ENCODE results near the gene GSN.

GSN gene

DNA sequence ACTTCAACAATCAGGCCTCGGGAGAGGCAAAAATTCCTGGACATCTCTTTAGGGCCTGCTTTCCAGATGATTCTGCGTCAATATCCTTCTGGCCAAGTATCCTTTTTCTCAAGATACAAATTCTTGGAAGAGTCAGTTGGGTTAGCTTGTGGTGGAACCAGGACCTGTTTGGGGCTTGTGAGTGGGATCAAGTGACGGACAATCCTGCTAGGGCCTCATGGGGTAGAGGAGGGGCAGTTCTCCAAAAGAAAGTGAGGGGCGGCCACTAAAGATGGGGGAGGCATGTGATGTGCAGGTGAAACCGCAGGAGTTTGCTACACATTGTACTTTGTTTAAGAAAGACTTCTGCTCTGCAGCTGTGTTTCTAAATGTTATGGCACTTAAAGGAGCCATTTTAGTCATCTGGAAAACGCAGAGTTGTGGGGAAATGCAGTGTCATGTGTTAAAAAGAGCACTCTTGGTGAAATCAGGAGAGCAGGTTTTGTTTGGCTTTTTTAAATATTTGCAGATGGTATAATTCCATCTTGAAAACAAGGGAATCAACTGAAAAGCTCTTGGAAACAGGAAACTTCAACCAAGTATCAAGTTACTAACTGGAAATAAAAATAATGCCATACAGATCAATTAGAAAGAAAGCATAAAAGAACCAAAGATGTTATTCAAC, 27.4 kb upstream of the GSN start:
- no peaks in the 10 kb centered on the region for H3K36me3 ChIP-seq (ENCODE audit: insufficient read depth)
- no peak overlapping the region for H3K4me2 ChIP-seq
- no peak overlapping the region for H3K9ac ChIP-seq
- H3K27ac ChIP-seq, result no peak overlapping the region
- H4K20me1 ChIP-seq (ENCODE audit: insufficient read depth), result no peaks in the 10 kb centered on the region
- no peaks in the 10 kb centered on the region for H3K79me2 ChIP-seq (ENCODE audit: insufficient read depth, low read depth)
- H2AFZ ChIP-seq (ENCODE audit: low read depth), result no peak overlapping the region
- no peaks in the 10 kb centered on the region for H3K27me3 ChIP-seq (ENCODE audit: insufficient read depth, low read depth)
- H3K4me3 ChIP-seq (IDR thresholded peaks at IDR 0.05; ENCODE audit: insufficient read depth, low read depth, low read length), result no peak overlapping the region
- no peaks in the 10 kb centered on the region for H3K4me1 ChIP-seq (ENCODE audit: low read depth, poor library complexity, severe bottlenecking)
- TF ChIP-seq, protein P1, sequence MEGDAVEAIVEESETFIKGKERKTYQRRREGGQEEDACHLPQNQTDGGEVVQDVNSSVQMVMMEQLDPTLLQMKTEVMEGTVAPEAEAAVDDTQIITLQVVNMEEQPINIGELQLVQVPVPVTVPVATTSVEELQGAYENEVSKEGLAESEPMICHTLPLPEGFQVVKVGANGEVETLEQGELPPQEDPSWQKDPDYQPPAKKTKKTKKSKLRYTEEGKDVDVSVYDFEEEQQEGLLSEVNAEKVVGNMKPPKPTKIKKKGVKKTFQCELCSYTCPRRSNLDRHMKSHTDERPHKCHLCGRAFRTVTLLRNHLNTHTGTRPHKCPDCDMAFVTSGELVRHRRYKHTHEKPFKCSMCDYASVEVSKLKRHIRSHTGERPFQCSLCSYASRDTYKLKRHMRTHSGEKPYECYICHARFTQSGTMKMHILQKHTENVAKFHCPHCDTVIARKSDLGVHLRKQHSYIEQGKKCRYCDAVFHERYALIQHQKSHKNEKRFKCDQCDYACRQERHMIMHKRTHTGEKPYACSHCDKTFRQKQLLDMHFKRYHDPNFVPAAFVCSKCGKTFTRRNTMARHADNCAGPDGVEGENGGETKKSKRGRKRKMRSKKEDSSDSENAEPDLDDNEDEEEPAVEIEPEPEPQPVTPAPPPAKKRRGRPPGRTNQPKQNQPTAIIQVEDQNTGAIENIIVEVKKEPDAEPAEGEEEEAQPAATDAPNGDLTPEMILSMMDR (conservative IDR thresholded peaks at IDR 0.05; ENCODE audit: low read depth, low read length), result no peak

DNA sequence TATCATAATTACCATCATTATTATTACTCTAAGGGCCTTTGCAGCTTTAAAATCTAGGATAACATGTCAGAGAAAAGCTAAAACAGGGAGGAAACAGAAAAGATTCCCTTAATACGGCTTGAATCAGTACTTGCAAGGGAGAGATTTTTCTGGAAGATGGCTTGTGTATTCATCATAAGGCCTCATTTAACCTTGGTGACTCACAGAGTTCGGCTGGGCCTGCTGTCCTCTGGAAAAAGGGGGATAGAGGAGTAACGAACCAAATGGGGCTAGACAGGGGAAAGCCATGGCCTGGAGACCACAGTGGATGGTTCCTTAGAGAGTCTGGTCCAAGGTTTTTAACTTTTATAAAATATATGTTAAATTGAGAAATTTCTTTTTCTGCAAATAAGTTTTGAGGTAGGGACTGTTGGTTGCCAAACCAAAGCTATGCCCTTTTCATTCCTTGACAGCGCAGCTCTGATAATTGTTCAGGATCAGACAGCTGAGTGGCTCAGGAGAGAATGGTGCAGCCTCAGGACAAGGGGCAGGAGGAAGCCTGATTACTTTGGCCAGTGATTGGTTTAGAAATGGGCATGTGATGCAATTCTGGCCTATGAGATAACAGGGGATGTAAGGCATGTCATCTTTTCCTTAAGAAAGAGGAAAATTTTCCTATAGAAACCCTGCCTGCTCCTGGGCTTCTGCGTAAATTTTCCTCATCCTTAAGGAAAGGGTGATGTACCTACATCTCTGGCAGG, 25.6 kb upstream of the GSN start:
- Histone ChIP-seq H3K79me2 (ENCODE audit: insufficient read depth, low read depth) (no peaks in the 10 kb centered on the region), H3K36me3 (ENCODE audit: insufficient read depth) (no peaks in the 10 kb centered on the region), H4K20me1 (ENCODE audit: insufficient read depth) (no peaks in the 10 kb centered on the region), H3K4me2 (no peak overlapping the region), H3K4me3 (IDR thresholded peaks at IDR 0.05; ENCODE audit: insufficient read depth, low read depth, low read length) (no peak overlapping the region), H3K9ac (no peak overlapping the region), H3K27ac (no peak overlapping the region), H3K27me3 (ENCODE audit: insufficient read depth, low read depth) (no peaks in the 10 kb centered on the region), H3K4me1 (ENCODE audit: low read depth, poor library complexity, severe bottlenecking) (no peaks in the 10 kb centered on the region), H2AFZ (ENCODE audit: low read depth) (no peak overlapping the region)
- TF ChIP-seq, protein P1 (conservative IDR thresholded peaks at IDR 0.05; ENCODE audit: low read depth, low read length), result no peak

DNA sequence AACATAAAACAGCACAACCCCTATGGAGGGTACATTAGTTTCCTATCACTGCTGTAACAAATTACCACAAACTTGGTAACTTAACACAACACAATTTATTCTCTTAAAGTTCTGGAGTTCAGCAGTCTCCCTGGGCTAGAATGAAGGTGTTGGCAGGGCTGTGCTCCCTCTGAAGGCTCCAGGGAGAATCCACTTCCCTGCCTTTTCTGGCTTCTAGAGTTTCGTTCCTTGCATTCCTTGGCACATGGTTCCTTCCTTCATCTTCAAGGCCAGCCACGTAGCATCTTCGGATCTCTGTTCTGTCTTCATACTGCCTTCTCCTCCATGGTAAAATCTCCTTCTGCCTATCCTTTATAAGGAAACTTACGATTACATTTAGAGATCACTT, 25.0 kb upstream of the GSN start:
- Histone ChIP-seq H3K4me1 (ENCODE audit: low read depth, poor library complexity, severe bottlenecking) (no peaks in the 10 kb centered on the region), H2AFZ (ENCODE audit: low read depth) (no peak overlapping the region)
- TF ChIP-seq, protein P1 (conservative IDR thresholded peaks at IDR 0.05; ENCODE audit: low read depth, low read length), result no peak

DNA sequence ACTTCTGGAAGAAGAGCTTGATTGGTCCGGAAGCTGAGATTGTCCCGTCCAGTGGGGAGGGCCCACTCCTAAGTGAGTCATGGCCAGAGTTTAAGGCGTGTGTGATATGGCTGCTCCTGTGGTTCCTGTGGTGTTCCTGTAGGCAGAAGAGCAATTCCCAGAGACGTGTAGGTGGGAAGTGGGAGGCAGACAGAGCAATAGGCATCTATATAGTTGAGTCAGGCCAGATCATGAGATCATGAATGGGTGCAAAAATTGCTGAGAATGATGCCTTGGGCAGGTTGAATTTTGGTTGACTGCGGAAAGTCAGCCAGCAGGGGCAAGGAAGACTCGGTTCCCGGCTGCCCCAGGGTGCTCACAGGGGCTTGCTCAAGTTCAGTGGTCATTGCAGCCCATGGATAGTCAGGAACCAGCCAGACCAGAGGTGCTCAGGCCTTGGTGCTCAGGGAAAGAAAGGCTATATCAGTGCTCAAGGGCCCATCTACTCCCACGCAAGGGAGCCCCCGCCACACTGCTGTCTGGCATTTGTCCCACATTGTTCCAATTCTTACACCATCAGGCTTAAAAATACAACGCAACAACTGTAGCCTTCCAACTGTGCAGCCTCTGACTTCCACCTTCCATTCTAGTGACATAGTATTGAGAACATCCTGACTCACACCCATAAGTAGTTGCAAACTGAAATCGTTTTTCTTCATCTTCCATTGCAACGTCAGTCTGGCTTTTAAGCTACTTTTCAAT, 21.0 kb upstream of the GSN start:
- no peak overlapping the region for H3K27ac ChIP-seq
- H3K36me3 ChIP-seq (ENCODE audit: insufficient read depth), result no peaks in the 10 kb centered on the region
- no peaks in the 10 kb centered on the region for H3K79me2 ChIP-seq (ENCODE audit: insufficient read depth, low read depth)
- H3K4me3 ChIP-seq (IDR thresholded peaks at IDR 0.05; ENCODE audit: insufficient read depth, low read depth, low read length), result no peak overlapping the region
- TF ChIP-seq, protein P1 (conservative IDR thresholded peaks at IDR 0.05; ENCODE audit: low read depth, low read length), result no peak
- peaks cover 5% of the 10 kb centered on the region for H3K4me1 ChIP-seq (ENCODE audit: low read depth, poor library complexity, severe bottlenecking)
- H4K20me1 ChIP-seq (ENCODE audit: insufficient read depth), result no peaks in the 10 kb centered on the region
- no peak overlapping the region for H3K4me2 ChIP-seq
- no peak overlapping the region for H2AFZ ChIP-seq (ENCODE audit: low read depth)
- no peak overlapping the region for H3K9ac ChIP-seq
- H3K27me3 ChIP-seq (ENCODE audit: insufficient read depth, low read depth), result no peaks in the 10 kb centered on the region

More for the DNA sequence above, 25.0 kb upstream of the GSN start:
- Histone ChIP-seq H3K9ac (no peak overlapping the region), H3K27ac (no peak overlapping the region), H3K4me2 (no peak overlapping the region), H3K27me3 (ENCODE audit: insufficient read depth, low read depth) (no peaks in the 10 kb centered on the region), H4K20me1 (ENCODE audit: insufficient read depth) (no peaks in the 10 kb centered on the region), H3K79me2 (ENCODE audit: insufficient read depth, low read depth) (no peaks in the 10 kb centered on the region), H3K4me3 (IDR thresholded peaks at IDR 0.05; ENCODE audit: insufficient read depth, low read depth, low read length) (no peak overlapping the region), H3K36me3 (ENCODE audit: insufficient read depth) (no peaks in the 10 kb centered on the region)

Measured in KMS-11 (cell line).